HEK293T (cell line): Measurements from ENCODE around the gene SYT13.

ENCODE experiments used
- FOXK2 ChIP-seq: fragments of 450-650 bp; IDR thresholded peaks from 2 replicates; pipeline ENCODE4 v1.6.1; 2016; ENCODE audit warnings: mild to moderate bottlenecking
- FOXM1 ChIP-seq: fragments of 450-650 bp; IDR thresholded peaks from 2 replicates; pipeline ENCODE4 v1.6.1; 2017; ENCODE audit warnings: mild to moderate bottlenecking, borderline replicate concordance
- L3MBTL2 ChIP-seq: fragments of 450-650 bp; conservative IDR thresholded peaks from 2 replicates; pipeline ENCODE4 v1.6.1; 2016; ENCODE audit warnings: mild to moderate bottlenecking

GRCh38 chr11:45298718-45299117 lies 12.6 kb upstream of the SYT13 start:
- TF ChIP-seq FOXM1 (no peak), FOXK2 (no peak), L3MBTL2 (no peak)
